Smooth muscle cell of the brain vasculature (primary cell): Measurements from ENCODE around the gene B3GNT7.
"Not testable (repeated sequence)": the region's sequence is repeated elsewhere in the genome, so short reads cannot be mapped to it uniquely, and the experiment has no call there.

Experiments
- DNase-seq: peaks from one replicate; pipeline ENCODE4 v3.0.0-alpha.2; 2012; ENCODE audit warnings: low read depth, low spot score

Gene B3GNT7

GRCh38 chr2:231425811-231426703, 30.5 kb downstream of the B3GNT7 start:
- no peak for DNase-seq

DNA sequence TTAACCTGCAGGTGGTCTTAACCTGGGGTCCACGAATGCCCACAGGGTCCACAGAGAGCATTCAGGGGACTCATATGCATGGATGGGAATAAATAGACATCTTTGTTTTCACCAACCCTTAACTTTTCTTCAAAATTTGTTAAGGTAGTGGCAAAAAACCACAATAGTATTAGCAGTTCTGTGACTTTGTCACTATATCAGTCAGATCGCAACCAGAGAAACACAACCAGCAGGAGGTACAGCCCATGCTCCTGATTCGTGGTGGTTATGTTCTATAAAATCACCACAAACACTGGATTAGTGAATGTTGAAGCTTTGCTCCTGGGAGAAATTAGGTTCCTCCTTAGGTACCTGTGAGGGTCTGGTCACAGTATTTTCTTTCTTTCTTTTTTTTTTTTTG, 31.6 kb downstream of the B3GNT7 start:
- DNase-seq, result no peak

DNA sequence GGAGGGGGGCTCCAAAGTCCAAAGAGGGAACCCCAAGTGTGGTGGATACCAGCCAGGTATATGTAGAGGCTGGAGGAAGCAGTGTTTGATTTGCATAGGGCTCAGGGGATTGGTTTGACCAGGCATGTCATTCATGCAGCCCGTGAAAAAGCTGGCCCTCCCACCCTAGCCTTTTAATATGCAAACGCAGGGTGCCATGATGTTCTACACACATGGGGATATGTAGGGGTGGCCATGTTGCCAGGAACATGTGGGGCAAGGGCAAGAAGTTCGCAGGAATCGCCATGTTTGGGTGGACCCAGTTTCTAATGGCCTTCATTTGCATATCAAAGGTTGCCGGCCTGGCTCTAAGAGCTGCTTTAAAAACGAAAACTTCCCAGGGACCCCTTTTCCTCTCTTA, 33.6 kb downstream of the B3GNT7 start:
- DNase-seq, result no peak

DNA sequence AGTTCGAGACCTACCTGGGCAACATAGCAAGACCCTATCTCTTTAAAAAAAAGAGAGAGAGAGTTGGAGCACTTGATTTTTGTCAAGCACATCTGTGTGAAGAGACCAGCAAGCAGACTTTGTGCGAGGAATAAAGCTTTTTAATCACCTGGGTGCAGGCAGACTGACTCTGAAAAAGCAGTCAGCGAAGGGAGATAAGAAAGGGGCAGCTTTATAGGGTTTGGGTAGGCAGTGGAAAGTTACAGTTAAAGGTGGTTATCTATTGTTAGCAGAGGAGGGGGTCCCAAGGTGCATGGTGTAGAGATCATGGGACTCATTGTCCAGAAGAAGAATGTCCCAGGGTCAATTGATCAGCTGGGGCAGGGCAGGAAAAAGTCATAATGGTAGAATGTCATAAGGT, 34.4 kb downstream of the B3GNT7 start:
- DNase-seq, result no peak

GRCh38 chr2:231430437-231430836, 34.9 kb downstream of the B3GNT7 start:
- DNase-seq, result not testable (repeated sequence)

DNA sequence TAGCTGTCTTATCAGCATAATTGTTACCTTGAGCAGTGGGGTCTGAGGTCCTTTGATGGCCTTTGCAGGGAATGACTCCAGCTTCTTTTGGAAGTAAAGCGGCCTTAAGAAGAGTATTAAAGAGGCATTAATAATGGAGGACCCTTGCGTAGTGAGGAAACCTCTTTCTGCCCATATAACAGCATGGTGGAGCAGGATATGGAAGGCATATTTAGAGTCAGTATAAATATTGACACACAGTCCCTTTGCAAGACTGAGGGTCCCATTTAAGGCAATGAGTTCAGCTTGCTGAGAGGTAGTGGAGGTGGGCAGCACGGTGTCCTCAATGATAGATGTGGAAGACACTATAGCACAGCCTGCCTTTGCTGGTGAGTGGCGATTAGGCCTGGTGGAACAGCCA, 36.1 kb downstream of the B3GNT7 start:
- DNase-seq, result no peak

DNA sequence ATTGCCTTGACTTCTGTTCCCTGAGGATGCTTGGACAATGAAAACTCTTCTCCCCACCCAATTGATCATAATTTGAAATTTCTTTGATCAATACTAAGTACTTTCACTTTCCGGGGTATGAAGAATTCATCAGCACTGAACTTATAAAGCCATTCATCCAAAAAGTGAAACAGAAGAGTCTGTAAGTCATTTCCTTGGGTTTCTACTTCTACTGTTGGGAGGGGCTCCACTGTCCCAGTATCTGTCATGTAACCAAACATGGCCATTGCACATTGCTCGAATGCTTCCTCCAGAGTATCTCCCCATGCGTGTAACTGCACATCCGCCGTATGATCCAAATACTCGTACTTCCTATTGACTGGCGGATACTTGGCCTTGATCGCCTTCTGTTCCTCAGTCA, 38.5 kb downstream of the B3GNT7 start:
- DNase-seq, result no peak

DNA sequence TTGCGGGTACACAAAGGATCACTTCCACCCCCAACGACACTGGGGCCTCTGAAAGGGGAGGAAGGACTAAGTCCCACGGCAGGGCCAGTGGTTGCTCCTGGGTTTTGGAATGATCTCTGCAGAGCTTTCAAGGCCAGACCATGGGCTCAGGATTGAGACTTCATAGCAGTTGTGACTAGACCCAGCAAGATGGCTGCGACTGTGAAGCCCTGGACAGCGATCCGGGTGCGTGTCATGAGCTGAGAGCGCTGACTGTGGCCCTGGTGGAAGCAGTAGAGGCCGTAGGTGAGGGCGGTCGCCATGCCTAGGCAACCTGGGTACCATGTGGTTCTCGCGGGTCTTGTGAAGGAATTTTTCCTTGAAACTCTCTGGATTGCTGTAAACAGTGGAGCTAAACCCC, 41.4 kb downstream of the B3GNT7 start:
- DNase-seq, result no peak

DNA sequence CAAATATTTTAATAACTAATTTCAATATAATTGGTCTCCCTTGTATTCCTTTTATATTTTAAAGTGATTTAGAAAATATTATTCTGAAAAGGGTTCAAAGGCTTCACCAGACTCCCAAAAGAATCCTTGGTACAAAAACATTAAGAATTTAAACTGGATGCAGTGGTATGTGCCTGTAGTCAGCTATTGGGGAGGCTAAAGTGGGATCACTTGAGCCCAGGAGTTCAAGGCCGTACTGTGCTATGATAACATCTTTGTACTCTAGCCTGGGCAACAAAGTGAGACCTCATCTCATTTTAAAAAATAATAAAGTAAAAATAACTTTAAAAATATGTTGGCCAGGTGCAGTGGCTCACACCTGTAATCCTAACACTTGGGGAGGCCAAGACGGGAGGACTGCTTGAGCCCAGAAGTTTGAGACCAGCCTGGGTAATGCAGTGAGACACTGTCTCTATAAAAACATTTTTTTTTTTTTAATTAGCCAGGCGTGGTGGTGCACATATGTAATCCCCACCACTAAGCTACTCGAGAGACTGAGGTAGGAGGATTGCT, 54.1 kb downstream of the B3GNT7 start:
- DNase-seq, result no peak

DNA sequence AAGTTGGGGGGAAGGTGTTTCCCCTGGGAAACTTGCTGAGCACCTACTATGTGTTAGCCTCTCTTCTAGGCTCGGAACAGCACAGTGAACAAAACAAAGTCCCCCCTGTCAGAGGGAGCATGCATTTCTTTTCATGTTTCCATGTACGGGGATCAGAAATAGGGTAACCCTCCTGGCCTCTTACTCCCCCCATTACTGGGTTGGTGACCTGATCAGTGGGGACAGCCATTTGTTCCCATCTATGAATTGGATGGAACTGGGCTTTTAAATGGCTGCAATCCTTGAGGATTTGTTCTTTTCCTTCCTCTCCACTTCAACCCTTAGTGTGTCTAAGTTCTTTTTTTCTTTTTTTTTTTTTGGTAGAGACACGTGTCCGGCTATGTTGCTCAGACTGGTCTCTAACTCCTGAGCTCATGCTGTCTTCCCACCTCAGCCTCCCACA, 55.1 kb downstream of the B3GNT7 start:
- no peak for DNase-seq
